Brain microvascular endothelial cell (primary cell): ENCODE measurements around the gene FBXW11.

Source experiments
- DNase-seq: peaks from one replicate; pipeline ENCODE4 v3.0.0-alpha.2; 2020
- H3K27ac ChIP-seq: fragments of 250-450 bp; sonication (Bioruptor Pico); 2 replicates; pipeline ENCODE4 v1.5.1; 2020; ENCODE audit warnings: mild to moderate bottlenecking, moderate library complexity
- H3K27me3 ChIP-seq: fragments of 250-450 bp; sonication (Bioruptor Pico); replicated peaks from 2 replicates; pipeline ENCODE4 v1.5.1; 2020; ENCODE audit warnings: mild to moderate bottlenecking
- H3K36me3 ChIP-seq: fragments of 250-450 bp; sonication (Bioruptor Pico); replicated peaks from 2 replicates; pipeline ENCODE4 v1.5.1; 2020; ENCODE audit warnings: mild to moderate bottlenecking
- H3K4me3 ChIP-seq: 2 replicates; pipeline ENCODE4 v1.5.1; 2011; ENCODE audit warnings: low read depth, mild to moderate bottlenecking, control low read depth, low read length, moderate library complexity
- in situ Hi-C: cut with HindIII; loops from 2 replicates; pipeline ENCODE4 v1.10.0; 2017; ENCODE audit warnings: low sequenced_read_pairs, low pct_ligation_motif_present
- TF ChIP-seq, protein P1 (sequence below): IDR thresholded peaks from 2 replicates; pipeline ENCODE4 v1.5.1; 2011; ENCODE audit warnings: low read depth, mild to moderate bottlenecking, moderate library complexity, low read length, control low read depth, inconsistent platforms; ENCODE audit errors: missing control alignments

The FBXW11 gene

DNA sequence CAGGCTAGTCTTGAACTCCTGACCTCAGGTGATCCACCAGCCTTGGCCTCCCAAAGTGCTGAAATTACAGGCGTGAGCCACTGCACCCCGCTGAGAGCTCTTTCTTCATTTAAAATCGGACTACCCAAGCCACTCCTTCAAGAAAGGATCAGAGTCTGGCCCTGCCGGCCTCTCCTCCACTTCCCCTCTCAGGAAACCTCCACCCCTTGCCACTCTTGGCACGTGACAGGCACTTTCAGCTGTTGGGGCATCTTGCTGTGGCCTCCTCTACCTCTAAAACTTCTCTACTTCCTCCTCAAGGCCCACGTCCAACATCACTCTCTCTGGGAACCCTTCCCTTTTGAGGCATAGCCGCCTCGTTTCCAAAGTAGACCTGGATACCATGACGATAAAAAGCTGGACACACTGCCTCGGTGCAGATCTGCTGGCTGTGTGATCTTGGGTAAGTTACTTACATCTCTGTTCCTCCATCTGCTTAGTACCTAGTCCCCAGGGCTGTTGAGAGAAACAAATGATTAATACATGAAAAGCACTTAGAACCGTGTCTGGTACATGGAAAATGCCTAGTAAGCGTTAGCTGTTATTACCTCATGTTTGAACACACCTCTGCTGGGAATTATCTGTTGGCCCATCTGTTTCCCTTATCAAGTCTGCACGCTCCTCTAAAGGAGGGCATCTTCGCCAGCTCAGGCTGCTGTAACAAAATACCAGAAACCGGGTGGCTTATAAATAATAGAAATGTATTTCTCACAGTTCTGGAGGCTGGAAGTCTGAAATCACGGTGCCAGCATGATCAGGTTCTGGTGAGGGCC is 165.5 kb downstream of the FBXW11 start:
- H3K27ac ChIP-seq = no peak overlapping the region
- in situ Hi-C loops = no loop called here
- H3K4me3 ChIP-seq = no peak overlapping the region
- no peaks in the 10 kb centered on the region for H3K27me3 ChIP-seq
- TF ChIP-seq, protein P1, sequence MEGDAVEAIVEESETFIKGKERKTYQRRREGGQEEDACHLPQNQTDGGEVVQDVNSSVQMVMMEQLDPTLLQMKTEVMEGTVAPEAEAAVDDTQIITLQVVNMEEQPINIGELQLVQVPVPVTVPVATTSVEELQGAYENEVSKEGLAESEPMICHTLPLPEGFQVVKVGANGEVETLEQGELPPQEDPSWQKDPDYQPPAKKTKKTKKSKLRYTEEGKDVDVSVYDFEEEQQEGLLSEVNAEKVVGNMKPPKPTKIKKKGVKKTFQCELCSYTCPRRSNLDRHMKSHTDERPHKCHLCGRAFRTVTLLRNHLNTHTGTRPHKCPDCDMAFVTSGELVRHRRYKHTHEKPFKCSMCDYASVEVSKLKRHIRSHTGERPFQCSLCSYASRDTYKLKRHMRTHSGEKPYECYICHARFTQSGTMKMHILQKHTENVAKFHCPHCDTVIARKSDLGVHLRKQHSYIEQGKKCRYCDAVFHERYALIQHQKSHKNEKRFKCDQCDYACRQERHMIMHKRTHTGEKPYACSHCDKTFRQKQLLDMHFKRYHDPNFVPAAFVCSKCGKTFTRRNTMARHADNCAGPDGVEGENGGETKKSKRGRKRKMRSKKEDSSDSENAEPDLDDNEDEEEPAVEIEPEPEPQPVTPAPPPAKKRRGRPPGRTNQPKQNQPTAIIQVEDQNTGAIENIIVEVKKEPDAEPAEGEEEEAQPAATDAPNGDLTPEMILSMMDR = no peak
- H3K36me3 ChIP-seq = no peaks in the 10 kb centered on the region
- no peak for DNase-seq

DNA sequence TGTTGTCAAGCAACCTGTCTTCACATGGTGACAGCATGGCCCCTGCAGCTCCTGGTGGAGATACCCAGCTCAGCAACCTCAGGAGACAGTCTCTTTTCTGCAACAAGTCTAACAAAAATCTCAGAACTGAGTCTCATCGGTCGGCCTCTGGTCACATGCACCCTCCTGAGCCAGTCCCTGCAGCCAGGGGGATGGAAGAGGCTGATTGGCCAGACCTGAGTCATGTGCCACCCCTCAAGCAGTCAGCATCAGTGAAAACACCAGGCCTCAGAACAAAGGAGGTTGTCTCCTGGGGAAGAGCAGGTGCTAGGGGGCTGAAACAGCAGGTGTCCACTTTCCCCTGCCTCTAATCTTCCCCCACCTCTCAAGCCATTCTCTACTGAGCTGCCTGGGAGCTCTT is 166.4 kb downstream of the FBXW11 start:
- Histone ChIP-seq H3K36me3 (no peaks in the 10 kb centered on the region), H3K4me3 (no peak overlapping the region), H3K27me3 (no peaks in the 10 kb centered on the region), H3K27ac (no peak overlapping the region)
- in situ Hi-C loops = no loop called here
- no peak for DNase-seq
- TF ChIP-seq, protein P1 = no peak

DNA sequence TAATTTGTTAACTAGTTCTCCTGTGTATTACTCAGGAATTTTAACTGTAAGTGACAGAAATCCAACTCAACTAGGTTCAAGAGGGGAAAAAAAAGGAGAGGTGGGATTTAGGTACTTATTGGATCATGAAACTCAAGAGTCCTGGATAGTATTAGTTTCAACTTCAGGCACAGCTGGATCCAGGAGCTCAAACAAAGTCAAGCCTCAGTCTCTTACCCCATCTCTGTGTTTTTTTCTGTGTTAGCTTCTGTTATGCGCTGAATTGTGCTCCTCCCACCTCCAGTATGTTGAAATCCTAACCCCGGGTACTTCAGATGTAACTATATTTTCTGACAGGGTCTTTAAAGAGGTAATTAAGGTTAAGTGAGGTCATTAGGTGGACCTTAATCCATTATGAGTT is 167.3 kb downstream of the FBXW11 start:
- Histone ChIP-seq H3K27ac (no peak overlapping the region), H3K36me3 (no peaks in the 10 kb centered on the region), H3K4me3 (no peak overlapping the region), H3K27me3 (no peaks in the 10 kb centered on the region)
- in situ Hi-C loops = no loop called here
- TF ChIP-seq, protein P1 = no peak
- no peak for DNase-seq

DNA sequence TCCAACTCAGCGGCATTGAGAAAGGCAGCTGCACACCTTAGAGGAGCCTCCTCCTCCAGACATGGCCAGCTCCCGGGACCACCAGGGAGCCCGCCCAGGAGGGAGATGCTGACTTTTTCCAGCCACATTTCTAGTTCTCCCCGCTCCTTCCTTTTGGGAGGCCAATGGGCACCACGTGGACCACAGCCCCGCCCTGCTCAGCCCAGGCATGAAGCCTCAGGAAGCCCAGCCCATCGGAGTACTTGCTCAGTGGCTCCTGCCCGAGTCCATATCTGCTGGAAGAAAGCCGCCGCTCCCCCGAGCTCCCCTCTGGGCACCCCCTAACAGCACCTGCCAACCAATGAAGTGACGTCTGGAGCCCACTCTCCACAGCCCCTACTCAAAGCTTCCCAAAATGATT is 168.4 kb downstream of the FBXW11 start:
- Histone ChIP-seq H3K27me3 (no peaks in the 10 kb centered on the region), H3K36me3 (no peaks in the 10 kb centered on the region), H3K27ac (no peak overlapping the region), H3K4me3 (no peak overlapping the region)
- no peak for DNase-seq
- TF ChIP-seq, protein P1 = no peak
- in situ Hi-C loops = no loop called here

DNA sequence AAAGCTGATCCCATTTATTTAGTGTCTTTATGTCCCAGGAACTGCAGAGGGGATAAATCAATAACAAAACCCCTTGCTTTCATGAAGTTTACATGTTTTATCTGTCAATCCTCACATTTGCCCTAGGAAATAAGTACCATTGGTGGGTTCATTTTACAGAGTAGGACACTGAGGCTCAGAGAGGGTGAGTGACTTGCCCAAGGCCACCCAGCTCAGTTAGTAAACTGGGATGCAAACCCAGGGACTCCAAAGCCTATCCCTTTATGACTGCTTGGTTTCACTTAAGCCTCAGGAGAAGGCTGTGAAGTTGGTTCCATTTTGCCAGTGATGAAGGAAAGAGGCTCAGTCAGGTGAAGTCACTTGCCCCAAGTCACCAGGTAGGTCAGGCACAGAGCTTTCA is 168.9 kb downstream of the FBXW11 start:
- Histone ChIP-seq H3K27ac (no peak overlapping the region), H3K27me3 (no peaks in the 10 kb centered on the region), H3K4me3 (no peak overlapping the region), H3K36me3 (no peaks in the 10 kb centered on the region)
- TF ChIP-seq, protein P1 = no peak
- no peak for DNase-seq
- in situ Hi-C loops = no loop called here

DNA sequence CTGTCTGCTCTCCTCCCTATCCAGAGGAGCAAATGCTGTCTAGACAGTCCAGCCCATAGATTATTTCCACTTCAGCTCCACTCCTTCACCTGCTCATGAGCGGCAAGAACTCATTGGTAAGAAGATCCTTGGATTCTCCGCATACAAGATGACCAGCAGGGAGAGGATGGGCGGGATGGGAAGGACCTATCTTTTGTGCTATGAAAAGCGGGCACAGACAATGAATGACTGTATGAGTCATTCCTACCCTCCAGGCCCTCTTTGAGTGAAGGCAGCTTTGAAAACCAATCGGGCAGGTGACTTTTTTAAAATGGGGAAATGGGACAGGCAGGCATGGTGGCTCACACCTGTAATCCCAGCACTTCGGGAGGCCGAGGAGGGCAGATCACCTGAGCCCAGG is 171.4 kb downstream of the FBXW11 start:
- in situ Hi-C loops = no loop called here
- no peak overlapping the region for H3K4me3 ChIP-seq
- no peak overlapping the region for H3K27ac ChIP-seq
- TF ChIP-seq, protein P1 = no peak
- H3K36me3 ChIP-seq = no peaks in the 10 kb centered on the region
- H3K27me3 ChIP-seq = no peaks in the 10 kb centered on the region
- no peak for DNase-seq
